ENCODE data around the gene RANBP10. TPM values are rescaled to one million over a fixed set of nuclear protein-coding genes. Genes with fewer than 3 reads are reported as not detected.

The RANBP10 gene
- polyA plus RNA-seq, 1 donor = 23.6 TPM

DNA sequence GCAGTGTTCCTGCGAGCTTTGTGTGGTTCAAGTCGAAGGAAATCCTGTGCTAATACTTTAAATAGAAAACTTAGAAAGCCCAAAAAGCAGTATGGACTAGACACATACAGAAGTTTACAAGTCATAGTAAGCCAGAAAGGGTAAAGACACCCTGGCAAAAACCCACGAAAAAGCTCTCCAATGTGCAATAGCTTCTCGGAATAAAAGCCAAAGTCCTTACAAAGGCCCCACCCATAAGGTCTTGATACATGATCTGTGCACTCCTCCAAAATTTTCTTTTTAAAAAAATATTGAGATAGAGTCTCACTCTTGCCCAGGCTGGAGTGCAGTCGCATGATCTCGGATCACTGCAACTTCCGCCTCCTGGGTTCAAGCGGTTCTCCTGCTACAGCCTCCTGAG is 129.4 kb downstream of the RANBP10 start:
- no peak for DNase-seq (ENCODE audit: low read depth)

DNA sequence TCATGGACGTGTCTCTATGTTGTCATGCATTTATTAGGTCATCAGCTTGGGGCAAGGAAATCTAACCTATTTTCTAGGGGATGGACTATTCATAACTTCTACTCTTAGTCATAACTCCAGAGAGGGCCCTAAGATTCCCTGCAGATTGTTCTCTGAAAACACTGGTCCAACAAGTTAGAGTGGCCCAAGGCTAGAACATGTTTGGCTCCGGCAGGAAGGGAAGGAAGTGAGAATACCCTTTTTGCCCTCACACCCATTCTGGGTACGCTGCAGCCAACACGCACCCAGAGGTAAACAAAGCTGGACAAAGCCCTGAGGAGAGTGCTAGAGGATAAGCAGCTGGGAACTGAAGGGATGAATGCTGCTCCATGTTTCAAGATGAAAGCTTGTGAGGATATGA is 129.8 kb downstream of the RANBP10 start:
- no peak for DNase-seq (ENCODE audit: low read depth)

DNA sequence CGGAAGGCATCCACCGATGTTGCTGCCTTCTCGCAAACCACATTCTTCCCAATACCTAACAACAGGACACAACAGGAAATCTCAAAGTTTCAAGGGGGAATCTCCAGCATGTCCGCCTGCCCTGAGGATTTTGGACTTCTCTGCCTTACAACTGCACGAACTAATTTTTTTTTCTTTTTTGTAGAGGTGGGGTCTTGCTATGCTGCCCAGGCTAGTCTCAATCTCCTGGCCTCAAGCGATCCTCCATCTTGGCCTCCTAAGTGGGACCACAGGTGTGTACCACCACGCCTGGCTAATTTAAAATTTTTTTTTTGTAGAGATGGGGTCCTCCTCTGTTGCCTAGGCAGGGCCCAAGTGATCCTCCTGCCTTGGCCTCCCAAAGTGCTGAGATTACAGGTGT is 130.4 kb downstream of the RANBP10 start:
- DNase-seq (ENCODE audit: low read depth) = no peak

DNA sequence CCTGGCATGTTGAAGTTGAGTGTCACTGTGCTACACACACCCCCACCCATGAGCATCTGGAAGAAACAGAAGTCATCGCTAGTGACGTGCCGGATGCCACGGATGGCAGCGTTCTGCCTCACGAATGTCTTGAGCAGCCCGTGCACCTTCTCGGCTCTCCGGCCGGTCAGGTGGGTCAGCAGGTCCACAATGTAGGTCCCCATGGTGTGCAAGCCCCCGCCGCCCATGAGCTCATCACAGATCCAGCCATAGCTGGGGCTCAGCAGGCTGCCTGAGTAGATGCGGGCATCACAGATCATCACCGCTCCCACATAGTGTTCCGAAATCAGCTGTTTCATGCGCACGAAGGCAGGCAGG is 130.8 kb downstream of the RANBP10 start:
- DNase-seq (ENCODE audit: low read depth) = no peak

DNA sequence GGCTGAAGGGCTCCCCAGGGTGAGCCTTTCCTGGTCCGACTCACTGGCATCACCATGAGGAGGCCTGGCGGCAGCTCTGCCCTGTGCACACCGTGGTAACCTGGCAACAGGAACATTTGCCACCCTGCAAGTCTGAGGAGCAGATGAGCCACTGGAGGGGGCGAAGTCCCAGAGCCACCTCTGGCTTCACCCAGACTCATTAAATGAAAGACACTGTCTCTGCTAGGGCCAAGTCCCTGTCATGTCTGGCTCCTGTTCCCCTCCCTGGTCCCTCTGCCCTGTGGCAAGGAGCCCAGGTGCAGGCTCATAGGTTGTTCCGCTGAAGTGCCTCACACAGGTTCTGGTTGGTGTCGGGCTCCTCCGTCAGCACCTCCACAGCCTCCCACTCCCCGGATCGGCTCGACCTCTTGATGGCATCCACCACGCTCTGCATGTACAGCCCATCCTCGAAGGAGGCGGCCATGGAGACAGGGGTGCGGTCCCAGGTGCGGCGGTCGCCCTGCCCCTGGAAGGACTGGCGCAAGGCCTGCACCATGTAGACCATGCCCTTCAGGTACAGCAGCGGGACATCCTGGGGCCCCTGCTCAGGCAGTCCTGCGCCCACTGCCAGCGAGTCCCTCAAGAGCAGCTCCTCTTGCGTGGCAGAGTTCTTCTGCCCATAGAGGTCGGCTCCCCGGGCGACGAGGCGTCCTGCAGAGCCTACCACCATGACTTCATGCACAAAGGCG is 131.3 kb downstream of the RANBP10 start:
- no peak for DNase-seq (ENCODE audit: low read depth)

DNA sequence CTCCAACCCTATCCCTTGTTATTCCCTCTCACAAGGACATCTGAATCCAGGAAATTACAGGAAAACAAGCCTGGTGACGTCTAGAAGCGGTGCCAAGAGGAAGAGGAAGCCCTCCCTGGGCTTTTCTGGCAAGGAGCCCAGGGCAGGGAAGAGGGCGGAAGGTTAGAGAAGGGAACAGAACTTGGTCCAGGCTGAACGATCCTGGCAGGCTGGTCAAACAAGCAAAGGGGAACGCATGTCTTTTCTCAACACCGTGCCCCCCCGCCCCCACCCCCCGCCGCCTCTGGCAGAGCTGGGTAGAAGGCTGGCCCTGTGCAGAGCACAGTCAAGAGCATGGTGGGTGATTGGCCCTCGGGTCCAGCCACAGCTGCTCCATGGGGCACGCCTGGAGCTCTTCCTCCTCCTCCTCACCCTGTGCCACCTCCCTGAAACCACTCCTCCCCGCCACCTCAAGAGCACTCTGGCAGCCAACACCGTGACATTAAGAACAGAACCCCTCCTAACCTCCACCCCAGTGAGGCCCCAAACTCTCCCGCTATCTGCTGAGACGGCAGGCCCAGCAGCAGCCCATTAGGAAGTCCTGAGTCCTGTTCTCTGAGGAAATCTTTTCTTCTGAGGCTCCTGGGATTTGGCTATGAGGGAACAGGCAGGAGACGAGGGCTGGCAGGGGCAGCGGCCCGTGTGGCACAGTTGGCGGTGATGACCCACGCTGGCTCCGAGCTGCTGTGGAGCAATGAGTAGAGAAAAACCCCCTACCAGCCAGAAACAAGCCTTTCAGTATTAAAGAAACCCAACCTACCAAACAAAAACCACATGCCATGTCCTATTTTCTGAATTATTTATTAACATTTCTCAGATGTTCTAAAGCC is 132.4 kb downstream of the RANBP10 start:
- DNase-seq (ENCODE audit: low read depth) = no peak

Other genes starting within 250 kb of the RANBP10 start
- 35.8 TPM for gene CTCF, start 244.0 kb downstream of the RANBP10 start, polyA plus RNA-seq (ENCODE audit: insufficient read length)
- gene CARMIL2, start 161.4 kb downstream of the RANBP10 start, polyA plus RNA-seq (ENCODE audit: insufficient read length) = 0.24 TPM
- gene ACD, start 146.3 kb downstream of the RANBP10 start, polyA plus RNA-seq (ENCODE audit: insufficient read length) = 14.3 TPM
- gene PARD6A, start 145.6 kb downstream of the RANBP10 start, polyA plus RNA-seq (ENCODE audit: insufficient read length) = 1.0 TPM
- gene ENKD1, start 139.8 kb downstream of the RANBP10 start, polyA plus RNA-seq (ENCODE audit: insufficient read length) = 7.6 TPM
- 2.4 TPM for gene C16orf86, start 139.7 kb downstream of the RANBP10 start, polyA plus RNA-seq (ENCODE audit: insufficient read length)
- gene GFOD2, start 87.2 kb downstream of the RANBP10 start, polyA plus RNA-seq (ENCODE audit: insufficient read length) = 13.5 TPM
- gene TSNAXIP1, start 329 bp upstream of the RANBP10 start, polyA plus RNA-seq (ENCODE audit: insufficient read length) = 1.4 TPM
- gene THAP11, start 35.8 kb upstream of the RANBP10 start, polyA plus RNA-seq (ENCODE audit: insufficient read length) = 24.7 TPM
- gene NUTF2, start 40.4 kb upstream of the RANBP10 start, polyA plus RNA-seq (ENCODE audit: insufficient read length) = 120 TPM
- 32.1 TPM for gene CENPT, start 41.1 kb upstream of the RANBP10 start, polyA plus RNA-seq (ENCODE audit: insufficient read length)
- gene EDC4, start 66.5 kb upstream of the RANBP10 start, polyA plus RNA-seq (ENCODE audit: insufficient read length) = 107 TPM
- gene NRN1L, start 78.3 kb upstream of the RANBP10 start, polyA plus RNA-seq (ENCODE audit: insufficient read length) = 1.1 TPM
- gene PSKH1, start 86.7 kb upstream of the RANBP10 start, polyA plus RNA-seq (ENCODE audit: insufficient read length) = 21.0 TPM
- 4.3 TPM for gene CTRL, start 125.3 kb upstream of the RANBP10 start, polyA plus RNA-seq (ENCODE audit: insufficient read length)
- 26.0 TPM for gene PSMB10, start 130.3 kb upstream of the RANBP10 start, polyA plus RNA-seq (ENCODE audit: insufficient read length)
- gene LCAT, start 137.6 kb upstream of the RANBP10 start, polyA plus RNA-seq (ENCODE audit: insufficient read length) = 20.3 TPM
- 40.4 TPM for gene SLC12A4, start 162.1 kb upstream of the RANBP10 start, polyA plus RNA-seq (ENCODE audit: insufficient read length)
- not detected for gene DPEP3, start 173.9 kb upstream of the RANBP10 start, polyA plus RNA-seq (ENCODE audit: insufficient read length)
- gene DPEP2, start 192.9 kb upstream of the RANBP10 start, polyA plus RNA-seq (ENCODE audit: insufficient read length) = 1.5 TPM
- not detected for gene DPEP2NB, start 209.4 kb upstream of the RANBP10 start, polyA plus RNA-seq (ENCODE audit: insufficient read length)
- gene DDX28, start 216.7 kb upstream of the RANBP10 start, polyA plus RNA-seq (ENCODE audit: insufficient read length) = 4.8 TPM
- gene DUS2, start 216.7 kb upstream of the RANBP10 start, polyA plus RNA-seq (ENCODE audit: insufficient read length) = 10.1 TPM